ENCODE results near the gene CETP.
"Not testable (repeated sequence)": the region's sequence is repeated elsewhere in the genome, so short reads cannot be mapped to it uniquely, and the experiment has no call there.

The CETP gene

DNA sequence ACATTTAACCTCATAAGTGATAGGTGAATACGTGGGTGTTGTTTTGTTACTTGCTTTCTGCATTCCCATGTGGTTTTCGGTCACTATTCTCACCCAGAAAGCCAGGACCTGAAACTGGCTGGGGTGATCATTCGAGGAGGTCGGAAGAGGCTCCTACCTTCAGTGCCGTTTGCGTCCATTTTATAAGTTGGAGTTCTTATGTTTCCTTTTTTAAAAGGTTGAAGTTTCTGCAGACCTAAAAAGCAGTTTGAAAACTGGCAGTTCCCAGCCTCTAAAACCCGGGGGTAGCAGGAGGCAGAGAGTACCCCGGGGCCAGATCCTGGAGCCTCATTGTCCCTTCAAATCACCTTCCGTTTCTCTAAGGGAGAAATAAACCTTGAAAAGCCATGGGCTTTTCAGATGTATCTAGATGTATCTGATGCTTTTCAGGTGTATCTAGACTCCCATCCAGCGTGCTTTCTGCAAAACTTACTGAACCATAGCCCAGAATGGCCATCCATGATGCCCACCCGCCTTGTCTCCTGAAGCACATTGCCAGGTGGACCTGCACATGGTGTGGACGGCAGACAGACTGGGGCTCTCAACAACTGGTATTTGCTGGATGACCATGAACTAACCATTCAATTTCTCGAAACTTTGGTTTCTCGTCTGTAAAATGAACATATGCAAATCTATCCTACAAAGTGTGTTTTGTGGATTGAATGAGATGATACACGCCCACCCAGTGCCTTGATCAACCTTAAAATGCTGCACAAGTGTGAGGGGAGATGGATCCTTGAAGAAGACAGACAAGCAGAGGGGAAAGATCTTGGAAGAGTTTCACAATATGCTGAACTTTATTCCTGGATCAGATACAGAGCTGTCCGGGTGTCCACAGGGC, 28.9 kb downstream of the CETP start:
- TF ChIP-seq, protein P1, sequence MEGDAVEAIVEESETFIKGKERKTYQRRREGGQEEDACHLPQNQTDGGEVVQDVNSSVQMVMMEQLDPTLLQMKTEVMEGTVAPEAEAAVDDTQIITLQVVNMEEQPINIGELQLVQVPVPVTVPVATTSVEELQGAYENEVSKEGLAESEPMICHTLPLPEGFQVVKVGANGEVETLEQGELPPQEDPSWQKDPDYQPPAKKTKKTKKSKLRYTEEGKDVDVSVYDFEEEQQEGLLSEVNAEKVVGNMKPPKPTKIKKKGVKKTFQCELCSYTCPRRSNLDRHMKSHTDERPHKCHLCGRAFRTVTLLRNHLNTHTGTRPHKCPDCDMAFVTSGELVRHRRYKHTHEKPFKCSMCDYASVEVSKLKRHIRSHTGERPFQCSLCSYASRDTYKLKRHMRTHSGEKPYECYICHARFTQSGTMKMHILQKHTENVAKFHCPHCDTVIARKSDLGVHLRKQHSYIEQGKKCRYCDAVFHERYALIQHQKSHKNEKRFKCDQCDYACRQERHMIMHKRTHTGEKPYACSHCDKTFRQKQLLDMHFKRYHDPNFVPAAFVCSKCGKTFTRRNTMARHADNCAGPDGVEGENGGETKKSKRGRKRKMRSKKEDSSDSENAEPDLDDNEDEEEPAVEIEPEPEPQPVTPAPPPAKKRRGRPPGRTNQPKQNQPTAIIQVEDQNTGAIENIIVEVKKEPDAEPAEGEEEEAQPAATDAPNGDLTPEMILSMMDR (IDR thresholded peaks at IDR 0.05; ENCODE audit: low read depth, low read length) = no peak
- H3K4me3 ChIP-seq (replicated peaks in 1 of 2; ENCODE audit: low read depth in 2 of 2, low read length in 2 of 2) = peak overlapping the region; percentile 74 to 80
- no peak for DNase-seq (ENCODE audit: low read depth in 2 of 2)

DNA sequence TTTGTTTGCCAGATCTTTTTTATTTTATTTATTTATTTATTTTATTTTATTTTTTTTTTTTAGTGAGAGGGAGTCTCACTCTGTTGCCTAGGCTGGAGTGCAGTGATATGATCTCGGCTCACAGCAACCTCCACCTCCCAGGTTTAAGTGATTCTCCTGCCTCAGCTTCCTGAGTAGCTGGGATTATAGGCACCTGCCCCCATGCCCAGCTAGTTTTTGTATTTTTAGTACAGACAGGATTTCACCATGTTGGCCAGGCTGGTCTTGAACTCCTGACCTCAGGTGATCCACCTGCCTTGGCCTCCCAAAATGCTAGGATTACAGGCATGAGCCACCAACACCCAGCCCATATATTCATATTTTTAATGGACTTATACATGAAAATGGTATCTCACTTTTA, 30.7 kb downstream of the CETP start:
- DNase-seq (ENCODE audit: low read depth in 2 of 2); H3K4me3 ChIP-seq (replicated peaks in 1 of 2; ENCODE audit: low read depth in 2 of 2, low read length in 2 of 2): not testable (repeated sequence)

DNA sequence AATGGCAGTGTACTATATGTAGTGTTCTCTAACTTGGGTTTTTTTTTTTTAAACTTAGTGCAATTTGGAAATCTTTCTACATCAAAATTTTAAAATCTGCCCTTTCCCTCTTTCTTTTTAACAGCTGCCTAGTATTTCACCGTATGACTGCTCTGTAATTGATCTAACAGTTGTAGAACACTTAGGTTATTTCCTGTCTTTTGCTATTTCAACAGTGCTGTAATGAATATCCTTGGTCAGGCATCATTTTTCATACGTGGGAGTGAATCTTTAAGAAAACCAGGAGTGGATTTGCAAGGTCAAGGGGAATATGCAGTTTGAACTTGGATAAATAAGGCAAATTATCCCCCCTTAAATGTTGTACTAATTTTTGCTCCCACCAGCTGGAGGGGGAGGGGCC, 31.5 kb downstream of the CETP start:
- TF ChIP-seq, protein P1 (IDR thresholded peaks at IDR 0.05; ENCODE audit: low read depth, low read length) = no peak

DNA sequence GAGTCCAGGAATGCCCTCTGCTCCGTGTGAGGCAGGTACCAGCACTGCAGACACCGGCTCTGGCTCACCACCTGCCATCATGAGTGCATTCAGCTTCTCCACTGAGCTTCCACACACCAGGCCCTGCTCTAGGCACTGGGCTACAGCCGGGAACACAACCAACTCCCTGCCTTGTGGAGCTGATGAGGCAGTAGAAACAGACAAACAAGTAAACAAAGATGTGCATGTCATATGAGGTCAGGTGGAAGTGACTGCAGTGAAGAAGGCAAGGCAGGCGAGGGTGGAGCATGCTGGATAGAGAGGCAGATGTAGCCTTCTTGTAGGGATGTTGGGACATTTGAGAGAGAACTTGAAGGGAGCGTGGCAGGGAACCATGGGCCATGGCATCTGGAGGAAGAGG, 32.6 kb downstream of the CETP start:
- H3K4me3 ChIP-seq (replicated peaks in 1 of 2; ENCODE audit: low read depth in 2 of 2, low read length in 2 of 2) = no peak overlapping the region
- TF ChIP-seq, protein P1 (IDR thresholded peaks at IDR 0.05; ENCODE audit: low read depth, low read length) = no peak
- no peak for DNase-seq (ENCODE audit: low read depth in 2 of 2)

More for the DNA sequence above, 31.5 kb downstream of the CETP start:
- H3K4me3 ChIP-seq (replicated peaks in 1 of 2; ENCODE audit: low read depth in 2 of 2, low read length in 2 of 2) = no peak overlapping the region
- peak in 1 of 2 donors; percentile 33 for DNase-seq (ENCODE audit: low read depth in 2 of 2)

DNA sequence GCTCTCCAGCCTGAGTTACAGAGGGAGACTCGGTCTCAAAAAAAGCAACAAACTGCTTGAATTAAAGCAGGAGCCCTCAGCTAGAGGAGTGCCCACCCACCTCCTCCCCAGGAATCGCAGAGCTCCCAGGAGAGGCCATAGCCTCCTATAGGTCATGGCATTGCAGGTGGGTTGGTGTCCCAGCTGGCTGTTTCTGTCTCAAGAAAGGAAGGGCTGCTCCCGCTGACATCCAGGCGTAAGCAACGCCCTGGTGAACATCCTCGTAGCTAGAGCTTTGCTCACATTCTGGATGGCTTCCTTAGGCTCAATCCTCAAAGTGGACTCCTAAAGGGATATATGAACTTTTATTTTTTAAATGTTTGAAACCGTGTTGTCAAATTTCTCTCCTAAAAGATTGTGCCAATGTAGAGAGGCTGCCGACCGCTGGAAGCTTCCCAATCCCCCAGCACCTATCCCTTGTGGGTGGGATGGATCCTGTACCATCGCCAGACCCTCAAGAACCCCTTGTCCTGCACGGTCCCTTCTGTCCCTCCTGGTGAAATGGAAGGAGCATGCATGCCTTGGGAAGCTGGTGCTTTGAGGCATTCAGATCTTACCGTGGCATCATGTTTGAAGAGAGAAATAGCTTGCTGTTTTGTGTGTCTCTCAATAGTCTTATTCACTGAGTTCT, 33.5 kb downstream of the CETP start:
- no peak overlapping the region for H3K4me3 ChIP-seq (replicated peaks in 1 of 2; ENCODE audit: low read depth in 2 of 2, low read length in 2 of 2)
- DNase-seq (ENCODE audit: low read depth in 2 of 2) = no peak
- TF ChIP-seq, protein P1 (IDR thresholded peaks at IDR 0.05; ENCODE audit: low read depth, low read length) = no peak

DNA sequence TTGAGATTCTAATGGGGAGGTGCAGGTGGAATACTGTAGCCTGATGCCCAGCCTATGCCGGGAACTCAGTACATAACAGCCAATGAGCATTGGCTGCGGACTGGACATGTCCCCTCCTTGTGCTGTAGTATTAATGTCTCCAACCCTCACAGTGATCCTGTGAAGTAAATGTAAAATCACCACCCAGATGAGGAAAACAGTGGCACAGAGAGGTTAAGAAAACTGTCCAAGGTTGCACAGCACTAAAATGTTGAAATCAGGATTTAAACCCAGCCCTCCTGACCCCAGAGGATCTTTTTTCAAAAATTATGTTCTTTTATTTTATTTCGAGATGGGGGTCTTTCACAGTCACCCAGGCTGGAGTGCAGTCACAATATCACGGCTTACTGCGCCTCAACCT, 35.5 kb downstream of the CETP start:
- TF ChIP-seq, protein P1 (IDR thresholded peaks at IDR 0.05; ENCODE audit: low read depth, low read length) = no peak
- no peak overlapping the region for H3K4me3 ChIP-seq (replicated peaks in 1 of 2; ENCODE audit: low read depth in 2 of 2, low read length in 2 of 2)
- DNase-seq (ENCODE audit: low read depth in 2 of 2) = no peak

DNA sequence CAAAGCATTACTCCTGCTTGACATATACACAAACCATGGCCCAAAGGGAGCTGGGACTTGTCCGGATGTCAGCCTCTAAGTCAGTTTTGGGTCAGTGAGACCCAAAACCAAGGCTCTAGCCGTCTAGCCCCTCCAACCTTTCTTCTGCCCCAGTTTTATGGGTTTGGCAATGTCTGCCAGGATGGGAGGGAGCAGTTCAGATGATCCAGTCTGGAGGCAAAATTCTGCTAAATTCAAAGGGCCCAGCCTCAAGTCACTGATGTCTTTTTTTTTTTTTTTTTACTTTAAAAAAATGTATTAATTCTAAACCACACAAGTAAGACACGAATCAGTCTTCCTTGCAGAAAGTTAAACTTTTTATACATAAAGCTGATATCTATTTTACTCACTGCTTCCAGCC, 36.2 kb downstream of the CETP start:
- no peak for DNase-seq (ENCODE audit: low read depth in 2 of 2)
- H3K4me3 ChIP-seq (replicated peaks in 1 of 2; ENCODE audit: low read depth in 2 of 2, low read length in 2 of 2) = no peak overlapping the region
- TF ChIP-seq, protein P1 (IDR thresholded peaks at IDR 0.05; ENCODE audit: low read depth, low read length) = no peak
